ENCODE data around the gene CMYA5. TPM values are rescaled to one million over a fixed set of nuclear protein-coding genes. Genes with fewer than 3 reads are reported as not detected.

Gene CMYA5
- total and polyA plus RNA-seq, 9 of the 15 experiments (the other 6 are each of a cell fraction or from before 2014, with no cell fraction given): 0.18 to 1.1 (median 0.32) TPM

- TF ChIP-seq THRB (CRISPR knock-in tag; conservative IDR thresholded peaks at IDR 0.05) (no peak), NFXL1 (CRISPR knock-in tag; IDR thresholded peaks at IDR 0.05) (no peak), MTA1 (IDR thresholded peaks at IDR 0.05; ENCODE audit: borderline replicate concordance) (no peak), PURB (CRISPR knock-in tag; IDR thresholded peaks at IDR 0.05; ENCODE audit: low read depth) (no peak)
Observed at GRCh38 chr5:79731775-79732174, 42.1 kb downstream of the CMYA5 start (continued).

GRCh38 chr5:79736528-79737514 is 47.2 kb downstream of the CMYA5 start:
- Histone ChIP-seq H3K9ac (ENCODE audit: insufficient read depth in 1 of 2, low read depth in 2 of 2, low read length in 2 of 2) (no peak overlapping the region), H2AFZ (ENCODE audit: low read depth, low read length) (no peak overlapping the region), H3K9me3 (replicated peaks; ENCODE audit: control insufficient read depth, insufficient read depth, low read depth, low read length) (no peaks in the 10 kb centered on the region), H3K27ac (ENCODE audit: extremely low read depth, low read depth, low read length) (no peak overlapping the region), H3K79me2 (ENCODE audit: control insufficient read depth, insufficient read depth, low read length) (no peaks in the 10 kb centered on the region), H3K4me1 (replicated peaks in 1 of 2; ENCODE audit: control insufficient read depth in 2 of 2, insufficient read depth in 2 of 2, low read length in 2 of 2) (no peaks in the 10 kb centered on the region), H3K36me3 (ENCODE audit: control insufficient read depth, insufficient read depth, low read length) (no peaks in the 10 kb centered on the region), H3K27me3 (ENCODE audit: control insufficient read depth in 2 of 2, insufficient read depth in 2 of 2, low read length in 2 of 2) (peaks cover 10 to 50% of the 10 kb centered on the region in 2 experiments; a peak in 4 of 5 replicates), H4K20me1 (replicated peaks; ENCODE audit: control insufficient read depth, insufficient read depth, low read length) (no peaks in the 10 kb centered on the region; the same call in 1 of the 2 replicates), H3K4me2 (ENCODE audit: insufficient read depth, low read length) (no peak overlapping the region), H3K4me3 (no peak overlapping the region), H3K9me1 (ENCODE audit: control insufficient read depth, insufficient read depth, low read length) (no peaks in the 10 kb centered on the region)
- FAIRE-seq (no peak), DNase-seq (ENCODE audit: extremely low read depth in 1 of 4, low spot score in 3 of 4) (no peak), ATAC-seq (no peak)
- ChIA-PET POLR2A (no interaction called here), CTCF (ENCODE audit: low intra/inter-chr PET ratio) (interaction anchor here (0.9 kb wide), 1 partner anchor 122 kb away, joined by 3 read pairs; no protein-coding TSS in a partner anchor)
- BruUV-seq (replicated peaks): no TSS peak
- no peak for TF ChIP-seq CCAR2 (IDR thresholded peaks at IDR 0.05; ENCODE audit: low read depth, low read length)
- no peak for TF ChIP-seq SNRNP70 (optimal IDR thresholded peaks at IDR 0.05; ENCODE audit: low read depth, low read length)
- TF ChIP-seq ZBTB1 (CRISPR knock-in tag; IDR thresholded peaks at IDR 0.05; ENCODE audit: borderline replicate concordance, low read depth): no peak
- WGBS (ENCODE audit: insufficient coverage, low coverage, missing lambda C conversion rate): 2% methylated on average over 14 of the region's 14 CpGs
- intact Hi-C loops (cut with micrococcal nuclease) (no loop called here), in situ Hi-C loops (cut with MboI) (no loop called here)

Measured in K562 (cell line).